Measurements from ENCODE around the gene BSN.

The BSN gene

GRCh38 chr3:49629866-49630265, 75.6 kb downstream of the BSN start:
- no peak for DNase-seq

DNA sequence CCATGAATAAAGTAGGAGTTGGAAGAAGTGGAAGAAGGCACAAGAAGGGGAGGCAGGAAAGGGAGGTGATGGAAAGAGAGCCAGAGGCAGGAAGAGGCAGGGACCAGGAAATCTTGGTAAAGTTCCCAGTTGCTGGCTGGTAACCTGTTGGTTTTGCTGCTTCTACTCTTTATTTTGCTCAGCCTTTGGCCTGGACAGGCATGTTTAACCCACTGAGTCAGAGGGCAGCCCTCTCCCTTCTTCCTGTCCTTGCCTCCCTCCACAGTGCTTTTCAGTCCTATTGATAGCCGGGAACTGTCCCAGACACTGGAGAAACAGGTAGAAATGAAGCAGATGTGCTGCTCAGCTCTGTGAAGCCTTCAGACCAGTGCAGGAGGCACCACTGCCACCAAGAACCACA, 76.5 kb downstream of the BSN start:
- no peak for DNase-seq

DNA sequence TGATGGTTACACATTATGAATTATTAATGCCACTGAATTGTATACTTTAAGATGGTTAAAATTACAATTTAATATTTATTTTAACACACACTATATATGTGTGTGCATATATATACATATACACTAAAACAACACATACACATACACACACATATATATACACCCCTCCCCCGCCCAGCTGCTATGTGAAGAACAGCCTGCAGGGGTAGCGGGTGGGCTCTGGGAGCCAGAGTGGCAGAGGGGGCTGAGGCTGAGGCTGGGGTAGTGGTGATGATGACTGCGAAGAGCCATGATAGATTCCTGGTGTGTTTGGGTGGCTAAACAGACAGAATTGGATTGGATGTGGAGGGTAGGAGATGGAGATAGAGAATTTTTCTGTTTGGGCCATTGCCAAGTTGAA, 80.5 kb downstream of the BSN start:
- no peak for DNase-seq

DNA sequence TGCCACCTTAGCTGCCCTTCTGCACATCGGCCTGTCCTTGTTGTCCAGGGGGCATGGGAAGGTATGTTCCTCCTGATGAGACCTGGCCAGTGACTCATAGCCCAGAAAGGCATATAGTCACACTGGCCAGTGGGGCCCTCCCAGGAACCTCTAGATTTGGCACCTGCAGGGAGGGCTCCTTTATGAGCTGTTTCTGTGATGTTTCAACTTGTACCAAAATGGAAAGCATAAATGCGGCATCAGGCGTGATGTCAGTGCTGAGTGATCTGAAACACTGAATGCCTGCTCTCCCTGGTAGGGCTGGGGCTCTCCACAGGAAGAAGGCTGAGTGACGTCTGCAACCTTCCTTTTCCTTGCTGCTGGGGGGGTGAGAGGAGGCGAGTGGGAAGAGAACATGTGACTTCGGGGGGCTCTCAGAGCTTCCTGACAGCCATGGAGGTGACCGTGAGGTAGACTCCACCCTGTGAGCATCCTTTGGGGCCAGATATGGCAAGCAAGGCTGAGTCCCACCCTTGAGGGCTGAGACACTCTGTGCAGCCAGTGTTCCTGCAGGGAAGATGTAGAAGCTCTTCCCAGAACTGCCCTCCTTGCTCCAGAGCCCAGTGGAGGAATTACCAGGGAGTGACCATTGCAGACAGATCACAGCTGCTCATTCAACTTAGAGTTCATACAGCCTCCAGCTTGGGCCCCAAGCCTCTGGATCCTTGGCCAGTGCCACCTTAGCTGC, 82.8 kb downstream of the BSN start:
- no peak for DNase-seq

GRCh38 chr3:49638445-49638844, 84.2 kb downstream of the BSN start:
- no peak for DNase-seq

GRCh38 chr3:49639551-49639950, 85.3 kb downstream of the BSN start:
- DNase-seq = no peak

DNA sequence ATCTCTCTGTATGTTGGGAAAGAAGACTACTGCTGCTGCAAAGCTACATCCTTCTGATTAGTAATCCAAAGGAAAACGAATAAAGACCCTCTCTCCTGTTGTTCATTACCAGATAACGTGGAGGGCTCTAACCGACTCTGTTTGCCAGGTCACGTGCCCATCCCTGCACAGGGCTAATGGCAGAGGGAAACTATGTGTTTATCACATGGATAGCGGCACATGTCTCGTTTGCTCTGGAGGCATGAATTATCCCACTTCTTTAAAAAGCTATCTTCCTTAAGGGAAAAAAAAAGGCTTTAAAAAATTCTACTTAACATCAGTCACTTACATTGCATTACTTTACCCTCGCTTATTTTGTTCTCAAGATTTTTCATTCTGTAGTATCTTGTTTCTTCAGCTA, 87.0 kb downstream of the BSN start:
- no peak for DNase-seq

DNA sequence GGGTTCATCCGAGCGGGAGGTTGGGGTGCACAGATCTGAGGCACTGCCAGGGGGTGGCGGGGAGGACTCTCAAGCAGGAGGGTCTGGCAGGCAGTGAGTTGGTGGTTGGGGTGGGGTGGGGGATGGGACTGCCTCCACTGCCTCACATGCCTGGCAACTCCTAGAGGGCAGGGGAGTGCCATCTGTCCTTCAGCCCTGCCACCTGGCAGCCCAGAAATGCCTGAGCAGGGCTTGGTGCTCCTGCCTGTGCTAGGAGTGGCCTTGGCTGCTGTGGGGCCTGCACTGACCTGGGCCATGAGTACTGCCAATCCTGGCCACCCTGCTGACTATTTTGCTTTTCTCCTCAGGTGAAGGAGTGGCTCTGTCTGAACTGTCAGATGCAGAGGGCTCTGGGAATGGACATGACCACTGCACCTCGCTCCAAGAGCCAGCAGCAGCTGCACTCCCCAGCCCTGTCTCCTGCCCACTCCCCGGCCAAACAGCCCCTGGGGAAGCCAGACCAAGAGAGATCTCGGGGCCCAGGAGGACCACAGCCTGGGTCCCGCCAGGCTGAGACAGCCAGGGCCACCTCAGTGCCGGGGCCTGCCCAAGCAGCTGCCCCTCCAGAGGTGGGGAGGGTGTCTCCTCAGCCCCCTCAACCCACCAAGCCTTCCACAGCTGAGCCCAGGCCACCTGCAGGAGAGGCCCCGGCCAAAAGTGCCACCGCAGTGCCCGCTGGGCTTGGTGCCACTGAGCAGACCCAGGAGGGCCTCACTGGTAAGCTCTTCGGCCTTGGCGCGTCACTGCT, 87.8 kb downstream of the BSN start:
- no peak for DNase-seq

DNA sequence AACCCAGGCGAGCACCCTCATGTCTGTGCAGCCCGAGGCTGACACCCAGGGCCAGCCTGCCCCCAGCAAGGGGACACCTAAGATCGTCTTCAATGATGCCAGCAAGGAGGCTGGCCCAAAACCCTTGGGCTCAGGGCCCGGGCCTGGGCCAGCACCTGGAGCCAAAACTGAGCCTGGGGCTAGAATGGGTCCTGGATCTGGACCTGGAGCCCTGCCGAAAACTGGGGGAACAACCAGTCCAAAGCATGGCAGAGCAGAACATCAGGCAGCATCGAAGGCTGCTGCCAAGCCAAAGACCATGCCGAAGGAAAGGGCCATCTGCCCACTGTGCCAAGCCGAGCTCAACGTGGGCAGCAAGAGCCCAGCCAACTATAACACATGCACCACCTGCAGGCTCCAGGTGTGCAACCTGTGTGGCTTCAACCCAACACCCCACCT, 88.5 kb downstream of the BSN start:
- no peak for DNase-seq

GRCh38 chr3:49644684-49645083, 90.4 kb downstream of the BSN start:
- no peak for DNase-seq

DNA sequence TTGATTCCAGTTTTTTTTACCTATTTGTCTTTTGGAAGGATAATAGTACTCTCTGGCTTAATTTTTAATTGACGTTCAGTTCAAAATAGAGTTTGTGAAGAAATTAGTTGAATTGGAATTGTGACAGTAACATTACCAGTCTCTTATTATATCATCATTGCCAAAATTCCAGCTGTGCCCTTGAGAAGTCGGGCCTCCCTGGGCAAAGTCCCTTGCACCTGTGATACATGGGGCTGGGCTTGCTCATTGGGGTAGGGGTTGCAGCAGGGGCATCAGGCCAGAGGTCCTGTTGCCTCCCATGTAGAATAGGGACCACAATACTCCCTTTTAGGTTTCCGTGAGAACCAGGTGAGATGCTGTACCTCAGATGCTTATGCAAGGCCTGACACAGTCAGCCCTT, 92.0 kb downstream of the BSN start:
- no peak for DNase-seq

- DNase-seq = no peak
Measured at GRCh38 chr3:49647741-49648140, 93.5 kb downstream of the BSN start.

GRCh38 chr3:49648354-49649019, 94.2 kb downstream of the BSN start:
- no peak for DNase-seq

DNA sequence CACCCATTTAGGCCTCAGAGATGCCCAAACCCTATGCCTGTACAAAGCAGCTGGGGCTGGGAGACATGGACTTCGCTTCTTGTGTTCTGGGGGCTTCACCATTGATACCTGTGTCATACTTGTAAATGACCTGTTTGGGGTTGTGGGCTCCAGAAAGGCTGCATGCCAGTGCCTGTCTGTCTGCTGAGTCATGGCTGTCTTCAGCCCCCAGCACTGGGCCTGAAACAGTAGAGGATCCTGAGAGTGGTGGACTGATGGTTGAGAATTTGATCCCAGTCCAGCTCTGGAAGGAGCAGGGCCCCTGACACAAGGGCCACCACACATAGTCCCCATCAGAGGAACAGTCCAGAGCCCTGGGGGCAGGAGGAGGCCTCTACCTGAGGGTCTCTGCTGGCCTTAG, 95.3 kb downstream of the BSN start:
- no peak for DNase-seq

GRCh38 chr3:49650177-49650576, 95.9 kb downstream of the BSN start:
- DNase-seq = no peak

- no peak for DNase-seq
Measured at GRCh38 chr3:49650637-49651036, 96.4 kb downstream of the BSN start.

DNA sequence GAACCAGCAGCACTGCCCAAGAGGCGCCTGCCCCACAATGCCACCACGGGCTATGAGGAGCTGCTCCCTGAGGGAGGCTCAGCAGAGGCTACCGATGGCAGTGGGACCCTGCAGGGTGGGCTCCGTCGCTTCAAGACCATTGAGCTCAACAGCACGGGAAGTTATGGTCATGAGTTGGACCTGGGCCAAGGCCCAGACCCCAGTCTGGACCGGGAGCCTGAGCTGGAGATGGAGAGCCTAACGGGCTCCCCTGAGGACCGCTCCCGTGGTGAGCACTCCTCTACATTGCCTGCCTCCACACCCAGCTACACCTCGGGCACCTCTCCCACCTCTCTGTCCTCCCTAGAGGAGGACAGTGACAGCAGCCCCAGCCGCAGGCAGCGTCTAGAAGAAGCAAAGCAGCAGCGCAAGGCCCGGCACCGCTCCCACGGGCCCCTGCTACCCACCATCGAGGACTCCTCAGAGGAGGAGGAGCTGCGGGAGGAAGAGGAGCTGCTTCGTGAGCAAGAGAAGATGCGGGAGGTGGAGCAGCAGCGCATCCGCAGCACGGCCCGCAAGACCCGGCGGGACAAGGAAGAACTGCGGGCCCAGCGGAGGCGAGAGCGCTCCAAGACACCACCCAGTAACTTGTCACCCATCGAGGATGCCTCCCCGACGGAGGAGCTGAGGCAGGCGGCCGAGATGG, 98.1 kb downstream of the BSN start:
- DNase-seq = no peak

- no peak for DNase-seq
Measured at GRCh38 chr3:49652903-49653415, 98.7 kb downstream of the BSN start.

GRCh38 chr3:49653621-49654020, 99.3 kb downstream of the BSN start:
- no peak for DNase-seq

DNA sequence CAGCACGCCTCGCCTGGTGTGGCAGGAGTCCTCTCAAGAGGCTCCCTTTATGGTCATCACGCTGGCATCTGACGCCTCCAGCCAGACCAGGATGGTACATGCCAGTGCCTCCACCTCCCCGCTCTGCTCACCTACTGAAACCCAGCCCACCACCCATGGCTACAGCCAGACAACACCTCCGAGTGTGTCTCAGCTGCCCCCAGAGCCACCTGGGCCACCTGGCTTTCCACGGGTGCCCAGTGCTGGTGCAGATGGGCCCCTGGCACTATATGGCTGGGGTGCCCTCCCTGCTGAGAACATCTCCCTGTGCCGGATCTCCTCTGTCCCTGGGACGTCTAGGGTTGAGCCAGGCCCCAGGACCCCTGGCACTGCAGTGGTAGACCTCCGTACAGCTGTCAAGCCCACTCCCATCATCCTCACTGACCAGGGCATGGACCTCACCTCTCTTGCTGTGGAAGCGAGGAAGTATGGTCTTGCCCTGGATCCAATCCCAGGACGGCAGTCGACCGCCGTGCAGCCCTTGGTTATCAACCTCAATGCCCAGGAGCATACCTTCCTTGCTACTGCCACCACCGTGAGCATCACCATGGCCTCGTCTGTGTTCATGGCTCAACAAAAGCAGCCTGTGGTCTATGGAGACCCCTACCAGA, 100.0 kb downstream of the BSN start:
- DNase-seq = no peak

- no peak for DNase-seq
Measured at GRCh38 chr3:49654955-49655556, 100.8 kb downstream of the BSN start.

DNA sequence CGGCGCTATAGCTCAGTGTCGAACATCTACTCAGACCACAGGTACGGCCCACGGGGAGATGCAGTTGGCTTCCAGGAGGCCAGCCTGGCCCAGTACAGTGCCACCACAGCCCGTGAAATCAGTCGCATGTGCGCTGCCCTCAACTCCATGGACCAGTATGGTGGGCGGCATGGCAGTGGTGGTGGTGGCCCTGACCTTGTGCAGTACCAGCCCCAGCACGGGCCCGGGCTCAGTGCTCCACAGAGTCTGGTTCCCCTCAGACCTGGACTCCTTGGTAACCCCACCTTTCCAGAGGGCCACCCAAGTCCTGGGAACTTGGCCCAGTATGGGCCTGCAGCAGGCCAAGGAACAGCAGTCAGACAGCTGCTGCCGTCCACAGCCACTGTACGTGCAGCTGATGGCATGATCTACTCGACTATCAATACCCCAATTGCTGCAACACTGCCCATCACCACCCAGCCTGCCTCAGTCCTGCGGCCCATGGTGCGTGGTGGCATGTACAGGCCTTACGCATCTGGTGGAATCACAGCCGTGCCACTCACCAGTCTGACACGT, 101.5 kb downstream of the BSN start:
- DNase-seq = no peak

All from stimulated activated CD4-positive, alpha-beta T cell treated with anti-CD3 and anti-CD28 coated beads, Interleukin-12 subunit alpha, Interleukin-12 subunit beta, amount 100 ng/mL, for 4 hours (primary cell).